ENCODE measurements around the gene RPL10A.
A peak's percentile ranks its signal among the peaks of the same experiment; 100 is the strongest.

RPL10A gene

GRCh38 chr6:35463292-35463691 lies 4.9 kb upstream of the RPL10A start:
- no peak overlapping the region for H3K27ac ChIP-seq
- TF ChIP-seq CTCF (conservative IDR thresholded peaks at IDR 0.05) = no peak

GRCh38 chr6:35465646-35466045 lies 2.6 kb upstream of the RPL10A start:
- no peak overlapping the region for H3K27ac ChIP-seq
- TF ChIP-seq CTCF (conservative IDR thresholded peaks at IDR 0.05) = no peak

GRCh38 chr6:35468980-35469750 lies 964 bp downstream of the RPL10A start:
- peak overlapping the region; percentile 96 for H3K27ac ChIP-seq
- no peak for TF ChIP-seq CTCF (conservative IDR thresholded peaks at IDR 0.05)

DNA sequence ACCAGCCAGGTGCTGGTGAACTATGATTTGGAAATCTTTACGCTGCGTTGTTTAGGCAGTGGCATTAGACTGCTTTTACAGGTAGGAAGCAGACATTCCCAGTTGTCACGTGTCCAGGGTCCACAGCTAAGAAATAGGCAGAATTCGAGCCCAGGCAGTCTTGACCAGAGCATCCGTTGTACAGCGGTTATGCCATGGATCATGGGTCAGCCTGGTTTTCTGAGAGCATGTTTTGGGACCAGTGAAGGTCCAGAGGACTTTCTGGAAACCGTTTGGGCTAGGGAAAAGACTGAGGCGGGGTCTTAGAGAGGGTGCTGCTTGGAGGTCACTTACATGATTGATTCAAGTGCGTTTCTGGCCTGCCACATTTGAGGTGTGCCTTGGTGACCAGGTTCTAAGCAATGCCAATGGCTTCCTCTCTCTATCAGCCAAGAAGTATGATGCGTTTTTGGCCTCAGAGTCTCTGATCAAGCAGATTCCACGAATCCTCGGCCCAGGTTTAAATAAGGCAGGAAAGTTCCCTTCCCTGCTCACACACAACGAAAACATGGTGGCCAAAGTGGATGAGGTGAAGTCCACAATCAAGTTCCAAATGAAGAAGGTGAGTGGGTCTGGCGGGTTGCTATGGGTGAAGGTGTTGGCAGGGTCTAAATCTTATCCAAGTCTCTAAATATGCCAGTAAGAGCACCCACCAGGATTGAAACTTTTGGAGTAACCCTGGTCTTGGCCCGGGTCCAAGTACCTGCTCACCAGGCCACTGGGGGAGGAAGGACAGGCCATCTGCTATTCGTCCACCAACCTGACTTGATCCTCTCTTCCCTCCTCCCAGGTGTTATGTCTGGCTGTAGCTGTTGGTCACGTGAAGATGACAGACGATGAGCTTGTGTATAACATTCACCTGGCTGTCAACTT lies 1.8 kb downstream of the RPL10A start:
- no peak for TF ChIP-seq CTCF (conservative IDR thresholded peaks at IDR 0.05)
- peak overlapping the region; percentile 96 for H3K27ac ChIP-seq

DNA sequence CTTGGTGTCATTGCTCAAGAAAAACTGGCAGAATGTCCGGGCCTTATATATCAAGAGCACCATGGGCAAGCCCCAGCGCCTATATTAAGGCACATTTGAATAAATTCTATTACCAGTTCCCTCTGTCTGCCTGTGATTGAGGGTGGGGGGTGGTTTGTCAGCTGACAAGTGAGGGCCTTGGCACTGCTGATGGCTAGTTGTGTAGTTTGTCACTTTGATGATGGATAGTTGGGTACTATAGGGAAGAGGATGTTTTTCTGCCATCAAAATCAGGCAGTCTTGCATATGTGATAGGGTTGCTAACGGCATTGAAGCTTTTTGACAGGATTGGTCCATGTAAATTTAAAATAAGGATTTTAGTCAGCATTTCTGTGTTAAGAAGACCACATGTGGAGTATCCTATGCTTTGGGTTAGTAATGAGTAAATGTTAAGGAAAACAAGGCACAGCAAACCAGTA lies 2.5 kb downstream of the RPL10A start:
- no peak for TF ChIP-seq CTCF (conservative IDR thresholded peaks at IDR 0.05)
- peak overlapping the region; percentile 96 for H3K27ac ChIP-seq

- no peak for TF ChIP-seq CTCF (conservative IDR thresholded peaks at IDR 0.05)
- H3K27ac ChIP-seq = peak overlapping the region; percentile 96
Measured at GRCh38 chr6:35471836-35472345, 3.7 kb downstream of the RPL10A start.

Data from VCaP (cell line).